H9 (cell line): ENCODE measurements around the gene CCDC51. TPM values are rescaled to one million over a fixed set of nuclear protein-coding genes. Genes with fewer than 3 reads are reported as not detected.

Experiments
- DNase-seq: peaks from one replicate; pipeline ENCODE4 v3.0.0-alpha.2; 2017
- H2AFZ ChIP-seq: one replicate; pipeline ENCODE4 v1.6.1; 2013; ENCODE audit warnings: mild to moderate bottlenecking, low read length, control low read depth, moderate library complexity
- H2AK5ac ChIP-seq: 2 replicates; pipeline ENCODE4 v1.6.1; 2013; ENCODE audit warnings: low read length, control low read depth, mixed read lengths; ENCODE audit not compliant: insufficient read length
- H2BK120ac ChIP-seq: one replicate; pipeline ENCODE4 v1.6.1; 2013; ENCODE audit warnings: low read depth, mild to moderate bottlenecking, low read length, control low read depth, inconsistent platforms; ENCODE audit not compliant: poor library complexity, severe bottlenecking
- H2BK12ac ChIP-seq: 2 replicates; pipeline ENCODE4 v1.6.1; 2013; ENCODE audit warnings: low read length, control low read depth, mixed read lengths, low read depth; ENCODE audit not compliant: insufficient read length
- H2BK15ac ChIP-seq: 2 replicates; pipeline ENCODE4 v1.6.1; 2013; ENCODE audit warnings: low read depth, low read length, control low read depth
- H2BK20ac ChIP-seq: one replicate; pipeline ENCODE4 v1.6.1; 2013; ENCODE audit warnings: low read depth, mild to moderate bottlenecking, low read length, control low read depth, inconsistent platforms; ENCODE audit not compliant: poor library complexity, severe bottlenecking
- H2BK5ac ChIP-seq: 2 replicates; pipeline ENCODE4 v1.6.1; 2013; ENCODE audit warnings: low read length, control low read depth, mixed read lengths; ENCODE audit not compliant: insufficient read length
- H3K14ac ChIP-seq: 2 replicates; pipeline ENCODE4 v1.6.1; 2013; ENCODE audit warnings: low read length, control low read depth; ENCODE audit not compliant: insufficient read depth
- H3K18ac ChIP-seq: 2 replicates; pipeline ENCODE4 v1.6.1; 2013; ENCODE audit warnings: low read depth, mild to moderate bottlenecking, mixed read lengths, low read length, control low read depth; ENCODE audit not compliant: insufficient read length
- H3K23ac ChIP-seq: 2 replicates; pipeline ENCODE4 v1.6.1; 2013; ENCODE audit warnings: low read length, control low read depth, mixed read lengths, low read depth; ENCODE audit not compliant: insufficient read length
- H3K23me2 ChIP-seq: 2 replicates; pipeline ENCODE4 v1.6.1; 2013; ENCODE audit warnings: low read depth, mild to moderate bottlenecking, mixed read lengths, low read length, control low read depth; ENCODE audit not compliant: insufficient read length, poor library complexity, severe bottlenecking
- H3K27ac ChIP-seq: 2 replicates; pipeline ENCODE4 v1.5.1; 2013; ENCODE audit warnings: low read length, control low read depth, mixed read lengths, low read depth; ENCODE audit not compliant: insufficient read length
- H3K27me3 ChIP-seq: 2 replicates; pipeline ENCODE4 v1.6.1; 2013; ENCODE audit warnings: low read length, control low read depth, inconsistent platforms; ENCODE audit not compliant: insufficient read depth
- H3K4ac ChIP-seq: 2 replicates; pipeline ENCODE4 v1.6.1; 2013; ENCODE audit warnings: low read depth, mild to moderate bottlenecking, control low read depth, inconsistent platforms, low read length, moderate library complexity
- H3K4me1 ChIP-seq: 2 replicates; pipeline ENCODE4 v1.6.1; 2013; ENCODE audit warnings: low read length, control low read depth, inconsistent platforms; ENCODE audit not compliant: insufficient read depth
- H3K4me2 ChIP-seq: 2 replicates; pipeline ENCODE4 v1.6.1; 2013; ENCODE audit warnings: low read length, control low read depth, mixed read lengths; ENCODE audit not compliant: insufficient read length, insufficient read depth
- H3K56ac ChIP-seq: 2 replicates; pipeline ENCODE4 v1.6.1; 2013; ENCODE audit warnings: low read depth, mild to moderate bottlenecking, mixed read lengths, low read length, control low read depth; ENCODE audit not compliant: insufficient read length
- H3K79me1 ChIP-seq: 2 replicates; pipeline ENCODE4 v1.6.1; 2013; ENCODE audit warnings: low read depth, mild to moderate bottlenecking, moderate library complexity, low read length, control low read depth, inconsistent platforms; ENCODE audit not compliant: insufficient read depth, poor library complexity, severe bottlenecking
- H3K79me2 ChIP-seq: 2 replicates; pipeline ENCODE4 v1.6.1; 2013; ENCODE audit warnings: low read length, control low read depth, inconsistent platforms; ENCODE audit not compliant: insufficient read depth
- H3K9ac ChIP-seq: 2 replicates; pipeline ENCODE4 v1.6.1; 2013; ENCODE audit warnings: low read length, control low read depth, mixed read lengths; ENCODE audit not compliant: insufficient read length; ENCODE audit errors: extremely low read depth
- H3K9me3 ChIP-seq: one replicate; pipeline ENCODE4 v1.6.1; 2013; ENCODE audit warnings: low read depth, low read length, inconsistent platforms; ENCODE audit not compliant: control insufficient read depth
- H3T11ph ChIP-seq: one replicate; pipeline ENCODE4 v1.6.1; 2013; ENCODE audit warnings: mild to moderate bottlenecking, low read length, control low read depth, inconsistent platforms
- H4K20me1 ChIP-seq: one replicate; pipeline ENCODE4 v1.6.1; 2013; ENCODE audit not compliant: control insufficient read depth, insufficient read length, insufficient read depth
- H4K5ac ChIP-seq: 2 replicates; pipeline ENCODE4 v1.6.1; 2013; ENCODE audit warnings: low read depth, mild to moderate bottlenecking, mixed read lengths, low read length, control low read depth; ENCODE audit not compliant: insufficient read length
- H4K8ac ChIP-seq: replicated peaks from 2 replicates; pipeline ENCODE4 v1.6.1; 2013; ENCODE audit warnings: low read length, control low read depth, mixed read lengths, low read depth; ENCODE audit not compliant: insufficient read length
- H4K91ac ChIP-seq: 2 replicates; pipeline ENCODE4 v1.6.1; 2013; ENCODE audit warnings: low read depth, mild to moderate bottlenecking, moderate library complexity, mixed read lengths, low read length, control low read depth; ENCODE audit not compliant: insufficient read length
- H3K27ac Mint-ChIP-seq, 3 experiments: 2 replicates in 2 of 3; 3 replicates in 1 of 3; pipeline ENCODE4 v1.8.0; 2020 to 2021; ENCODE audit warnings: mixed read lengths in 3 of 3, mild to moderate bottlenecking in 1 of 3, moderate library complexity in 1 of 3
- H3K27me3 Mint-ChIP-seq: 2 replicates; pipeline ENCODE4 v1.8.0; 2021; ENCODE audit warnings: low read depth, mild to moderate bottlenecking, moderate library complexity, mixed read lengths
- H3K36me3 Mint-ChIP-seq, 3 experiments: 2 replicates in 2 of 3; 3 replicates in 1 of 3; pipeline ENCODE4 v1.8.0; 2020 to 2021; ENCODE audit warnings: low read depth in 3 of 3, mixed read lengths in 3 of 3; ENCODE audit not compliant: insufficient read depth in 1 of 3
- H3K4me1 Mint-ChIP-seq, 2 experiments: 2 replicates each; pipeline ENCODE4 v1.8.0; 2020; ENCODE audit warnings: mixed read lengths in 2 of 2
- H3K4me3 Mint-ChIP-seq, 2 experiments: 2 replicates in 1 of 2; 3 replicates in 1 of 2; pipeline ENCODE4 v1.8.0; 2020 to 2021; ENCODE audit warnings: mild to moderate bottlenecking in 2 of 2, mixed read lengths in 2 of 2, moderate library complexity in 1 of 2
- H3K9me3 Mint-ChIP-seq, 2 experiments: 2 replicates in 1 of 2; 3 replicates in 1 of 2; pipeline ENCODE4 v1.8.0; 2020; ENCODE audit warnings: mild to moderate bottlenecking in 2 of 2, mixed read lengths in 2 of 2, moderate library complexity in 1 of 2
- WGBS: extraction: QIAGEN DNeasy Blood & Tissue Kit; methylation state at CpG from one replicate; pipeline ENCODE4 v1.1.7; 2013; ENCODE audit warnings: missing lambda C conversion rate, low lambda C conversion rate, mixed read lengths; ENCODE audit not compliant: insufficient read length; ENCODE audit errors: extremely low coverage; 5-methylcytosine and 5-hydroxymethylcytosine counted together
- total RNA-seq: library from RNA; stranded (reverse); gene quantifications from 2 replicates; pipeline ENCODE4 v1.2.1, GENCODE V29; 2021
- TF ChIP-seq, protein P1 (sequence below): fragments of 200-600 bp; sonication (generic); conservative IDR thresholded peaks from 3 replicates; pipeline ENCODE4 v1.8.0; 2021; ENCODE audit warnings: antibody characterized with exemption, mild to moderate bottlenecking

CCDC51 gene
- total RNA-seq, 1 experiment from 2014 or later = 20.0 TPM

DNA sequence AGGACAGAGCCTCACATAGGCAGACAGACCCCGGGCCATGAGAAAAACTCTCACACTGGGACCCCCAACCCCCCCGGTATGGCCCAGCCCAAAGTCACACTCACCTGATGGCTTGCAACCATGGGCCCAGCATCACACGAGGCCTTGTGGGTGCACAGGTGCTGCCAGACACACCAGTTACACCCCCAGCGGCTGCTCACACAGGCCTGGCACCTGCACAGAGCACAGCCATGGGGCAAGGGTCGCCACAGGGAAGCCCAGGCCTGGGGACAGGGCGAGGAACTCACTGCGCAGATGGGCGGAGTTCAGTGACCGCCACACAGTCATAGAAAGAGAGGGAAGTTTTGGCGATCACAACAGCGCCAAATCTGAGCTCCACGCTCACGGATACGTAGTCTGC lies 19.4 kb downstream of the CCDC51 start:
- no peak overlapping the region for H3K23ac ChIP-seq
- H4K20me1 ChIP-seq = no peaks in the 10 kb centered on the region
- Mint-ChIP-seq H3K27ac (peak overlapping the region in 1 of 3 experiments; percentile 49; a peak in 2 of 7 replicates), H3K36me3 (peaks cover 34 to 75% (median 71%) of the 10 kb centered on the region in 3 experiments), H3K27me3 (no peaks in the 10 kb centered on the region), H3K4me3 (no peak overlapping the region), H3K4me1 (peaks cover 9% of the 10 kb centered on the region in 2 experiments), H3K9me3 (no peaks in the 10 kb centered on the region)
- no peak overlapping the region for H2AK5ac ChIP-seq
- no peak overlapping the region for H3K14ac ChIP-seq
- H2BK20ac ChIP-seq = no peak overlapping the region
- H3K27ac ChIP-seq = no peak overlapping the region
- H3K27me3 ChIP-seq = no peaks in the 10 kb centered on the region
- H2BK12ac ChIP-seq = no peak overlapping the region
- DNase-seq = no peak
- no peak overlapping the region for H3K56ac ChIP-seq
- no peak overlapping the region for H3K4ac ChIP-seq
- H3K79me1 ChIP-seq = no peaks in the 10 kb centered on the region
- no peaks in the 10 kb centered on the region for H3K4me1 ChIP-seq
- H2BK15ac ChIP-seq = no peak overlapping the region
- peaks cover 5% of the 10 kb centered on the region; the same call in 1 of the 2 replicates for H3K79me2 ChIP-seq
- TF ChIP-seq, protein P1, sequence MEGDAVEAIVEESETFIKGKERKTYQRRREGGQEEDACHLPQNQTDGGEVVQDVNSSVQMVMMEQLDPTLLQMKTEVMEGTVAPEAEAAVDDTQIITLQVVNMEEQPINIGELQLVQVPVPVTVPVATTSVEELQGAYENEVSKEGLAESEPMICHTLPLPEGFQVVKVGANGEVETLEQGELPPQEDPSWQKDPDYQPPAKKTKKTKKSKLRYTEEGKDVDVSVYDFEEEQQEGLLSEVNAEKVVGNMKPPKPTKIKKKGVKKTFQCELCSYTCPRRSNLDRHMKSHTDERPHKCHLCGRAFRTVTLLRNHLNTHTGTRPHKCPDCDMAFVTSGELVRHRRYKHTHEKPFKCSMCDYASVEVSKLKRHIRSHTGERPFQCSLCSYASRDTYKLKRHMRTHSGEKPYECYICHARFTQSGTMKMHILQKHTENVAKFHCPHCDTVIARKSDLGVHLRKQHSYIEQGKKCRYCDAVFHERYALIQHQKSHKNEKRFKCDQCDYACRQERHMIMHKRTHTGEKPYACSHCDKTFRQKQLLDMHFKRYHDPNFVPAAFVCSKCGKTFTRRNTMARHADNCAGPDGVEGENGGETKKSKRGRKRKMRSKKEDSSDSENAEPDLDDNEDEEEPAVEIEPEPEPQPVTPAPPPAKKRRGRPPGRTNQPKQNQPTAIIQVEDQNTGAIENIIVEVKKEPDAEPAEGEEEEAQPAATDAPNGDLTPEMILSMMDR = no peak
- H3K18ac ChIP-seq = no peak overlapping the region
- H3T11ph ChIP-seq = no peak overlapping the region
- H3K9me3 ChIP-seq = no peaks in the 10 kb centered on the region
- no peak overlapping the region for H4K91ac ChIP-seq
- H2BK120ac ChIP-seq = no peak overlapping the region
- H3K4me2 ChIP-seq = no peak overlapping the region
- H3K23me2 ChIP-seq = no peaks in the 10 kb centered on the region
- no peak overlapping the region for H2BK5ac ChIP-seq
- WGBS = no CpG with 5 or more reads among the region's 14 CpGs
- H2AFZ ChIP-seq = no peak overlapping the region
- no peak overlapping the region for H4K8ac ChIP-seq
- H3K9ac ChIP-seq = no peak overlapping the region
- no peak overlapping the region for H4K5ac ChIP-seq
